Stimulated activated CD4-positive, alpha-beta T cell treated with anti-CD3 and anti-CD28 coated beads, Interleukin-2, amount 100 ng/mL, for 48 hours (primary cell): ENCODE data around the gene NCS1.
"Not testable (repeated sequence)": the region's sequence is repeated elsewhere in the genome, so short reads cannot be mapped to it uniquely, and the experiment has no call there.

Experiments
- DNase-seq, 2 donors: peaks; one replicate each; pipeline ENCODE4 v3.0.0-alpha.2; 2020

The NCS1 gene

GRCh38 chr9:130265431-130266235 lies 93.4 kb downstream of the NCS1 start, which contains the start of gene HMCN2:
HMCN2 (plus strand) TSS chr9:130265760; CDS start chr9:130265879, 119 bp downstream.
- no peak for DNase-seq

GRCh38 chr9:130266236-130267098 lies 94.3 kb downstream of the NCS1 start:
- no peak for DNase-seq

- DNase-seq, result no peak
Observed at GRCh38 chr9:130267930-130268329, 95.7 kb downstream of the NCS1 start.

- no peak for DNase-seq
Observed at GRCh38 chr9:130268521-130269211, 96.5 kb downstream of the NCS1 start.

GRCh38 chr9:130271473-130271872 lies 99.3 kb downstream of the NCS1 start:
- no peak for DNase-seq

GRCh38 chr9:130275156-130275555 lies 103.0 kb downstream of the NCS1 start:
- DNase-seq, result no peak

- no peak for DNase-seq
Observed at GRCh38 chr9:130276121-130276520, 103.9 kb downstream of the NCS1 start.

GRCh38 chr9:130276955-130277354 lies 104.8 kb downstream of the NCS1 start:
- DNase-seq, result no peak

GRCh38 chr9:130277525-130277924 lies 105.3 kb downstream of the NCS1 start:
- not testable (repeated sequence) for DNase-seq

GRCh38 chr9:130283539-130284248 lies 111.5 kb downstream of the NCS1 start:
- DNase-seq, result no peak

GRCh38 chr9:130284249-130284625 lies 112.0 kb downstream of the NCS1 start:
- DNase-seq, result no peak

GRCh38 chr9:130284690-130285089 lies 112.5 kb downstream of the NCS1 start:
- no peak for DNase-seq

- DNase-seq, result no peak
Observed at GRCh38 chr9:130285271-130285670, 113.1 kb downstream of the NCS1 start.

GRCh38 chr9:130286072-130286770 lies 114.0 kb downstream of the NCS1 start:
- DNase-seq, result no peak
